Frontal cortex (tissue), 4 donors: ENCODE data around the gene ASPSCR1. TPM values are rescaled to one million over a fixed set of nuclear protein-coding genes. Genes with fewer than 3 reads are reported as not detected.

Experiments used
- DNase-seq, 2 donors: peaks; one replicate each; pipeline ENCODE4 v3.0.0; 2012; ENCODE audit warnings: low spot score in 2 of 2
- FAIRE-seq: peaks from 2 replicates; lab custom pipeline; 2012; peaks lifted over from hg19 to GRCh38; lab: Jason Lieb, UNC
- total RNA-seq: library from RNA; depleted of rRNA; stranded (reverse); fragments of >200 nt; gene quantifications from one replicate; pipeline ENCODE4 v1.2.3, GENCODE V29; 2014
- donor health status: control.
- donor health status: control.
- donor health status: control.

Gene ASPSCR1
- total RNA-seq, 1 donor from 2014 or later = 13.5 TPM

GRCh38 chr17:81996232-81996756 lies 18.9 kb downstream of the ASPSCR1 start:
- DNase-seq = no peak
- no peak for FAIRE-seq

DNA sequence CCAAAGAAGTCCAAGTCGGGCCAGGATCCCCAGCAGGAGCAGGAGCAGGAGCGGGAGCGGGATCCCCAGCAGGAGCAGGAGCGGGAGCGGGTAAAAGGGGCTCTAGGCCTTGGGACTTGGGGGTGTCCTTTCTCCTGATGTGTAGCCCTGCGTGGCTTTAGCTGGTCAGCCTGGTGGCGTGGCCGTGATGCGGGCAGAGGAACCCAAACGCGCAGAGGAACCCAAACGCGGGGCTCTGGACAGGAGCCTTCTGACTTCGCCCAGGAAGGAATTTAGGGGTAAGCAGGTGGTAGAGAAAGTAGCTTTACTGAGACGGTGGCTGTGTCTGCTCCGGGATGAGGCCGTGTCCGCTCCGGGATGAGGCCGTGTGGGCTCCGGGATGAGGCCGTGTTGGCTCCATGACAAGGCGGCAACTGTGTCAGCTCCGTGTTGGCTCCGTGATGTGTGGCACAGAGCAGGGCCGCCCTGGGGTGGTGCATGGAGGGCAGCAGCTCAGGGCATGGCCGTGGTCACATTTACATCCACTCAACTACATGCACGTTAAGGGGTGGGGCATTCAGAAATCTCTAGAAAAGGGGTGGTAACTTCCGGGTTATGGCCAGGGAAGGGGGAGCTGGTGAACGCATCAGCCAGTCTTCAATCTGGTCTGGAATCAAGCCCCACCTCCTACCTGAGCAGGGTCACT lies 19.5 kb downstream of the ASPSCR1 start:
- FAIRE-seq (no peak), DNase-seq (no peak)

DNA sequence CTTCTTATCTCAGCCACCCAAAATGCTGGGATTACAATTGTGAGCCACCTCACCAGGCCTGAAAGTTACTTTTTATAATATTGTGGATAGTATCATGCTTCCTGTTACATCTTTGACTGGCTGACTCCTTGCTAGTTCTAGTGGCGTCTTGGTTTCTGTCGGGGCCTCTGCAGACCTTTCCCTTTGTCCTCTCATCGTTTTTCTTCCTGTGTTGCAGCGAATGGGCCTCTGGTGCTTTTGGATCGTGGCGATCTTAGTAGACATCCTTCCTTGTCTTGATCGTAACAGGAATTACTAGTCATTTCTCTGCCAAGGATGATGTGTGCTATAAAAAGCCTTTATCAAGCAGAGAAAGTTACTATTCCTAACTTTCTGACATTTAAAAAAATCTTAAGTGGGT lies 20.8 kb downstream of the ASPSCR1 start:
- no peak for DNase-seq
- no peak for FAIRE-seq

DNA sequence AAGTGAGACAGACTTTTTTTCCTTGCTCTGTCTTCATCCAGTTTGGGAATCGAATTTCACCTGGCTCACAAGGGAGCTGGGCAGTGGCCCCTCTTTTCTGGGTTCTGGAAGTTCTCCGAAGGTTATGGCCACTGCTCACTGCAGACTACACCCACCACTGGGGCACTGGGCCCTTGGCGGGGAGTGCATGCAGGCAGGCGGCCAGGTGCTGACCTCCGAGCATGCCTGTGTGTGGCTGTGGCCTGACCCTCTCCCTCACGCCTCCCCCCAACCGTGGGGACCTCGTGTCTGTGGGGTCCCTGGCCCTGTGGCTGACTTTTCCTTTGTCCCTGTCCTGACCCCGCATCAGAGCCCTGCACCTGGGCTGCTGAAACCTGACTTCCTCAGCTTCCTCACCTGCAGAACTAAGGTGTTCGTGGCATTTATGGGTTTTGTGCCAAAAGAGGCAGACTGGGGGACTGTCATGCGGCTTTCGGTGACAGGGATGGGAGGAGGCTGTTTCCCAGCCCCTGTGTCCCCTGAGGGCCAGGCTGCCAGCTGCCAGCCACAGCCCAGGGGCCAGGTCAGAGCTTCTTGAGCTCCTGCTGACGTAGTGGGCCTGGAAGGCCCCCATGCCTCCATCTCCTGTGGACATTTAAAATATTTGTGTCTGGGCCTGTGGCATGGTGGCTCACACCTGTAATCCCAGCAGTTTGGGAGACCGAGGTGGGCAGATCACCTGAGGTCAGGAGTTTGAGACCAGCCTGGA lies 21.4 kb downstream of the ASPSCR1 start:
- FAIRE-seq (no peak), DNase-seq (no peak)

- no peak for DNase-seq
- no peak for FAIRE-seq
Observed at GRCh38 chr17:81999587-81999975, 22.2 kb downstream of the ASPSCR1 start.

GRCh38 chr17:81999976-82000802 lies 22.8 kb downstream of the ASPSCR1 start:
- DNase-seq = no peak
- no peak for FAIRE-seq

- no peak for DNase-seq
- FAIRE-seq = no peak
Observed at GRCh38 chr17:82000803-82001570, 23.6 kb downstream of the ASPSCR1 start.

- no peak for FAIRE-seq
- DNase-seq = no peak
Observed at GRCh38 chr17:82001571-82002056, 24.2 kb downstream of the ASPSCR1 start.

DNA sequence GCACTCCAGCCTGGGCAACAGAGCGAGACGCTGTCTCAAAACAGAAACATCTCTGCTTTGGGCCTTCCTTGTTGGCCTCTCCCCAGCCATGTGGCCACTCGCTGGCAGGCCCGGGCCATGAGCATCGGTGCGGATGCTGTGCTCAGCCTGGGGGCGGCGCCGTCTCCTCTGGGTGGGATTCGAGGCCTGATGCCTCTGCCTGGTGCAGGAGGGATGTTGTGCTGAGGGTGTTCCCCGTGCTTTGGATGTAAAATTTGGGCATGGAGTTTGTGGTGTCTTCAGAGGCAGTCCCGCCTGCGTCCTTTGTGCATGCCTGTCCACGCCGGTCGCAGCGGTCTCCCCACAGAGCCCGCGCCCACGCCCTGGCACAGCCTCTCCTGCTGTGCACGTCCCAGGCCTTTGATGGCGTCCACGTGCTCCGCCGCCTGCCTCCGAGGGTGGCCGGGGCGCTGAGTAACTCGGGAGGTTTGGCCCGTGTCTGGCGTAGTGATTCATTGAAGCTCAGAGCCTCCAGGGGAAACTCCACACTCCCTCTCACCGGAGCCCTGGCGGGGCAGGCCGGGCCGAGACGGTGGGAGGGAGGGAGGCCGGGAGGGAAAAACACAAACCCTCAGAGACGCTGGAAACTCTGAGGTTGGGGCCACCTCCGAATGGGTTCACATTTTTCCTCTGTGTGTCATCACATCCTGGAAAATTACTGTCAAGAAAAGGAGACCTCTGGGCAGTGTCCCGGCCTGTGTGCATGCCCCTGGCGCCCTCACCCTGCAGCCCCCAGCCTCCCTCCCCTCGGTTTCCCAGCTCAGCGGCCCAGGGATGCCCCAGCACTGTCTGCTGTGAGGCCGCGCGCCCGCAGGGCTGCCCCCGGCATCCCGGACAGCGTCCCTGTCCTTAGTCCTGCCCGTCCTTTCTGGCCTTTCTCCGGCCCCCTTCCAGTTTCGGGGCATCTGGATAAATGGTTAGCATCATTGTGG lies 26.3 kb downstream of the ASPSCR1 start:
- peak in 1 of 2 donors; percentile 64 for DNase-seq
- FAIRE-seq = no peak

DNA sequence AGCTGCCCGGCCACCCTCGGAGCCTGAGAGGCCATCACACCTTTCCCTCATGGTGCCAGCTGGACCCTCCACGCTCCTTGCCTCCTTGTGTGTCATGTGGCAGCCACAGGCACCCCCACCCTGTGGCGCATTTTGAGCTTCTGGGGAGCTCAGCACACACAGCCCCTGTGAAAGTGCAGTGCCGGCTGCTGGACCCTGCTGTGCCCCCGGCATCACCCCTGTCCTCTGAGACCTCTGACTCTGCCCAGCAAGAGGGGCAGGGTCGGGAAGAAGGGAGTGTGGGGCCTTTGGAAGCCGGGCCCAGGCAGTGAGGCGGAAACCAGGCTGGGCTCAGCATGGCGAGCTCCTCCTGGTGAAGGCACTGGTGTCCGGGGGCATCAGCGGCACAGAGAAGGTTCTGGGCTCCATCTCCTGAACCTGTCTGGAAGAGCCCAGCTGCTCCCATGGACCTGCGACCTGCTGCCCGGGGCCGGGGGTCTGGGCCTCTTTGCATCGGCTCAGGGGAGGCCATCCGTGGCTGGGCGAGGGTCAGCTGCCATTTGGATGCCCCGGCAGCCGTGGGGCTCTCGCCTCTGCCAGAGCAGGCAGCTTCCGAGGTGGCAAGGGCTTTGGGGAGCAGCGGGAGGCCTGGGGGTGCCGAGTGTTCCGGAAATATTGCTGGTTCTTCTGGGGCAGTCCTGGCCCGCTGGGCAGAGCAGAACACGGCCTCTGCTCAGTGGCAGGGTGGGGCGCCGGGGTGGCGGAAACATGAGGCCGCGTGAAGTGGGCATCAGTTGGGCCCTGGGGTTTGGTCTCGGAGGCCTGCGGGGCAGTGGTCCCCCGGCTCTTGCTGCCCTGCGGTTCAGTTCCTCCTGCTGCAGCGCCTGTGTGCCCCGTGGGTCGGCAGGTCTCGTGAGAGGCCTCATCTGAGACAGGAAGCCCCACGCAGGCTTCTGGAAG lies 27.4 kb downstream of the ASPSCR1 start:
- FAIRE-seq = no peak

GRCh38 chr17:82005701-82006348 lies 28.4 kb downstream of the ASPSCR1 start:
- FAIRE-seq = no peak

More for the DNA sequence above, 27.4 kb downstream of the ASPSCR1 start:
- DNase-seq = no peak

GRCh38 chr17:82006468-82007227 lies 29.2 kb downstream of the ASPSCR1 start:
- no peak for DNase-seq
- FAIRE-seq = no peak

More at GRCh38 chr17:82005701-82006348, 28.4 kb downstream of the ASPSCR1 start:
- no peak for DNase-seq

DNA sequence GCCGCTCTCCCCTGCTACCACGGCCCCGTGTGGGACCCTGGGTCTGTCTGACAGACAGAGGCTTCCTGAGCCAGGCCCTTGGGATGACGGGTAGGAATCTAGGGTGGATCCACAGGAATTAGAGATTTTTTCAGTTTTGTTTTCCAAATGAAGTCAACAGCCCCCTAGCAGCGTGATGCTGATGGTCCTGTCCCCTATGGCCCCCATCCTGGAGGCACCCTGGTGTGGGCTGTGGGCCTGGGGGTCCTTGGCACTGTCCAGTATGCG lies 29.7 kb downstream of the ASPSCR1 start:
- no peak for DNase-seq
- FAIRE-seq = no peak

GRCh38 chr17:82007495-82008257 lies 30.2 kb downstream of the ASPSCR1 start:
- DNase-seq (no peak), FAIRE-seq (no peak)

DNA sequence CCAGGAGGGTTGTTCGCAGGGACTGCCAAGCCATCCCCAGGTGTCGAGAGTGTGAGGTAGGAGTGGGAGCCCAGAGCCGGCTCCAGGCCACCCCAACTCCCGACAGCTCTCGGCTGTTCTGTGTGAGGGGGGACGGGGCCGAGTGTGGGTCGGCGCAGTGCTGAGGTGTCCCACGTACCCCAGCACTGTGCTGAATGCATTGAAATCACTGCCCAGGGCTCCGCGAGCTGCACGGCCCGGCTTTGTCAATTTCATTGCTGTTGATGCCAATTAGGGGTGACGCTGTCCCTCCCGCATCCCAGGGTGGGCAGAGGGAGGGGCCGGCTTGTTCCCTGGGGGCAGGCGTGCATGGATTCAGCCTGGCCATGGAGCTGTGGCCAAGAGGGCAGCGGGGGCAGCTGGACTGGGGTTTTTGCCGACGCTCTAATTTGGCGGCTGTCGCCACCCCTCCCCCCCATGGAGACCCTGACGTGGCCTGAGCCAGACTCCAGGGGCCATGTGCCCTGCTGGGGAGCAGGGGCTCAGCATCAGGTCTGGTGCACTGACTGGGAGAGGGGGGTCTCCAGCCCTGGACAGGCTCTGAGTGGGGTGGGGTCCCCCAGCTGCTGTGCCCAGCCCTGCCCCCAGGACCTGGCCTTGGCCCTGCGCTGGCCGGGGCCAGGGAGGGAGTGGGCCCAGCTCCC lies 31.0 kb downstream of the ASPSCR1 start:
- FAIRE-seq = no peak
- no peak for DNase-seq
